Measurements from ENCODE around the gene NDUFS5. TPM values are rescaled to one million over a fixed set of nuclear protein-coding genes. Genes with fewer than 3 reads are reported as not detected.
A peak's percentile ranks its signal among the peaks of the same experiment; 100 is the strongest.

The NDUFS5 gene
- polyA plus RNA-seq, 1 of the 3 experiments (the other 2 are of a cell fraction) = 881 TPM

GRCh38 chr1:38992412-38993111 lies 33.6 kb upstream of the NDUFS5 start:
- 31% methylated on average over 11 of the region's 11 CpGs for WGBS (ENCODE audit: low lambda C conversion rate)
- POLR2A ChIA-PET = no interaction called here
- CTCF ChIA-PET = interaction anchor here (1.2 to 1.4 kb wide), 2 partner anchors 34 to 88 kb away, joined by 3 read pairs; no protein-coding TSS in a partner anchor

GRCh38 chr1:38994196-38994595 lies 32.0 kb upstream of the NDUFS5 start:
- H3K79me2 ChIP-seq (ENCODE audit: insufficient read depth) = peaks cover 81% of the 10 kb centered on the region
- H3K4me1 ChIP-seq (ENCODE audit: control insufficient read depth in 1 of 2, insufficient read depth in 2 of 2, low read depth in 1 of 2, low read length in 1 of 2) = peaks cover 0 to 7% of the 10 kb centered on the region in 2 experiments; a peak in 3 of 4 replicates
- no peak overlapping the region for H3K4me2 ChIP-seq
- H3K4me3 ChIP-seq (ENCODE audit: low read depth in 2 of 2, low read length in 1 of 2) = no peak overlapping the region
- POLR2A ChIA-PET = no interaction called here
- H3K9me3 ChIP-seq = no peaks in the 10 kb centered on the region
- 93% methylated on average over 5 of the region's 5 CpGs for WGBS (ENCODE audit: low lambda C conversion rate)
- TF ChIP-seq EZH2phosphoT487 (IDR thresholded peaks at IDR 0.05; ENCODE audit: borderline replicate concordance, low read depth) (no peak), RCOR1 (IDR thresholded peaks at IDR 0.05; ENCODE audit: low read length) (no peak), ELF1 (IDR thresholded peaks at IDR 0.05) (no peak), MEF2A (IDR thresholded peaks at IDR 0.05; ENCODE audit: borderline replicate concordance, low read depth) (no peak), CHD2 (IDR thresholded peaks at IDR 0.05; ENCODE audit: low read length, partially characterized antibody) (no peak), USF2 (IDR thresholded peaks at IDR 0.05; ENCODE audit: borderline replicate concordance, low read depth, low read length) (no peak), USF1 (IDR thresholded peaks at IDR 0.05; ENCODE audit: borderline replicate concordance, low read depth) (no peak)
- H3K27me3 ChIP-seq (ENCODE audit: insufficient read depth) = no peaks in the 10 kb centered on the region
- H3K36me3 ChIP-seq (replicated peaks in 1 of 2; ENCODE audit: control insufficient read depth in 1 of 2, insufficient read depth in 2 of 2, low read length in 1 of 2) = peaks cover 22 to 53% of the 10 kb centered on the region in 2 experiments
- no peak for DNase-seq
- no peak overlapping the region for H3K27ac ChIP-seq (ENCODE audit: low read depth in 2 of 2, low read length in 1 of 2)
- no peak overlapping the region for H2AFZ ChIP-seq (ENCODE audit: low read depth)
- peaks cover 77% of the 10 kb centered on the region for H4K20me1 ChIP-seq (ENCODE audit: insufficient read depth)
- H3K9ac ChIP-seq = no peak overlapping the region
- CTCF ChIA-PET = interaction anchor here (0.9 kb wide), 1 partner anchor 24 kb away, joined by 3 read pairs; no protein-coding TSS in a partner anchor
- no peaks in the 10 kb centered on the region for H3K9me2 ChIP-seq
- H3F3A ChIP-seq (replicated peaks; ENCODE audit: insufficient read depth) = peaks cover 7% of the 10 kb centered on the region

More at GRCh38 chr1:38992412-38993111, 33.6 kb upstream of the NDUFS5 start:
- Histone ChIP-seq H3K9ac (peak overlapping the region; percentile 98), H3K4me3 (ENCODE audit: low read depth in 2 of 2, low read length in 1 of 2) (peak overlapping the region; percentile 64 to 67), H3K27me3 (ENCODE audit: insufficient read depth) (no peaks in the 10 kb centered on the region), H3K9me2 (no peaks in the 10 kb centered on the region), H4K20me1 (ENCODE audit: insufficient read depth) (peaks cover 60% of the 10 kb centered on the region), H3K4me1 (ENCODE audit: control insufficient read depth in 1 of 2, insufficient read depth in 2 of 2, low read depth in 1 of 2, low read length in 1 of 2) (peaks cover 0 to 7% of the 10 kb centered on the region in 2 experiments; a peak in 3 of 4 replicates), H2AFZ (ENCODE audit: low read depth) (no peak overlapping the region), H3K9me3 (no peaks in the 10 kb centered on the region), H3F3A (replicated peaks; ENCODE audit: insufficient read depth) (peaks cover 7% of the 10 kb centered on the region), H3K36me3 (replicated peaks in 1 of 2; ENCODE audit: control insufficient read depth in 1 of 2, insufficient read depth in 2 of 2, low read length in 1 of 2) (peaks cover 10 to 36% of the 10 kb centered on the region in 2 experiments), H3K4me2 (peak overlapping the region; percentile 67), H3K27ac (ENCODE audit: low read depth in 2 of 2, low read length in 1 of 2) (peak overlapping the region in 1 of 2 experiments; percentile 82; a peak in 1 of 4 replicates), H3K79me2 (ENCODE audit: insufficient read depth) (peaks cover 65% of the 10 kb centered on the region)
- TF ChIP-seq SIN3A (IDR thresholded peaks at IDR 0.05; ENCODE audit: borderline replicate concordance, low read depth, low read length) = no peak
- TF ChIP-seq TAF1 (IDR thresholded peaks at IDR 0.05; ENCODE audit: borderline replicate concordance, low read depth, low read length) = no peak
- TF ChIP-seq SMC3 (IDR thresholded peaks at IDR 0.05; ENCODE audit: low read depth, low read length) = no peak
- no peak for TF ChIP-seq GATA2 (CRISPR knock-in tag; IDR thresholded peaks at IDR 0.05)
- TF ChIP-seq EP300 (IDR thresholded peaks at IDR 0.05; ENCODE audit: borderline replicate concordance in 1 of 2, low read depth in 1 of 2, low read length in 1 of 2) = no peak
- no peak for TF ChIP-seq USF1 (IDR thresholded peaks at IDR 0.05; ENCODE audit: borderline replicate concordance, low read depth)
- DNase-seq = no peak

Measured in SK-N-SH (cell line).